Chondrocyte (in vitro differentiated cells): ENCODE data around the gene LDB3. TPM values are rescaled to one million over a fixed set of nuclear protein-coding genes. Genes with fewer than 3 reads are reported as not detected.

Source experiments
- DNase-seq: peaks from one replicate; pipeline ENCODE4 v3.0.0; 2021; ENCODE audit warnings: mixed read lengths, low spot score
- H3K27ac Mint-ChIP-seq: one replicate; pipeline ENCODE4 v1.8.0; 2021; ENCODE audit warnings: mild to moderate bottlenecking, moderate library complexity, mixed read lengths; ENCODE audit not compliant: unreplicated experiment
- H3K27me3 Mint-ChIP-seq: 2 replicates; pipeline ENCODE4 v1.8.0; 2021; ENCODE audit warnings: low read depth, mixed read lengths
- H3K36me3 Mint-ChIP-seq: 2 replicates; pipeline ENCODE4 v1.8.0; 2021; ENCODE audit warnings: low read depth, mixed read lengths
- H3K4me1 Mint-ChIP-seq: 2 replicates; pipeline ENCODE4 v1.8.0; 2021; ENCODE audit warnings: low read depth, mild to moderate bottlenecking, mixed read lengths
- H3K4me3 Mint-ChIP-seq: one replicate; pipeline ENCODE4 v1.8.0; 2021; ENCODE audit warnings: mild to moderate bottlenecking, moderate library complexity, mixed read lengths; ENCODE audit not compliant: unreplicated experiment
- H3K9me3 Mint-ChIP-seq: 2 replicates; pipeline ENCODE4 v1.8.0; 2021; ENCODE audit warnings: low read depth, mixed read lengths
- total RNA-seq: library from RNA; stranded (reverse); gene quantifications from 3 replicates; pipeline ENCODE4 v1.2.1, GENCODE V29; 2021
- TF ChIP-seq, protein P1 (sequence below): fragments of 200-600 bp; sonication (generic); IDR thresholded peaks from 2 replicates; pipeline ENCODE4 v1.5.0; 2021; ENCODE audit warnings: antibody characterized with exemption, mild to moderate bottlenecking, moderate library complexity

The LDB3 gene
- total RNA-seq, 1 donor from 2014 or later = 21.5 TPM

- Mint-ChIP-seq H3K4me1 (peaks cover 42% of the 10 kb centered on the region), H3K27me3 (no peaks in the 10 kb centered on the region), H3K27ac (no peak overlapping the region), H3K36me3 (no peaks in the 10 kb centered on the region), H3K9me3 (no peaks in the 10 kb centered on the region), H3K4me3 (no peak overlapping the region)
- DNase-seq = peak; percentile 51
- TF ChIP-seq, protein P1, sequence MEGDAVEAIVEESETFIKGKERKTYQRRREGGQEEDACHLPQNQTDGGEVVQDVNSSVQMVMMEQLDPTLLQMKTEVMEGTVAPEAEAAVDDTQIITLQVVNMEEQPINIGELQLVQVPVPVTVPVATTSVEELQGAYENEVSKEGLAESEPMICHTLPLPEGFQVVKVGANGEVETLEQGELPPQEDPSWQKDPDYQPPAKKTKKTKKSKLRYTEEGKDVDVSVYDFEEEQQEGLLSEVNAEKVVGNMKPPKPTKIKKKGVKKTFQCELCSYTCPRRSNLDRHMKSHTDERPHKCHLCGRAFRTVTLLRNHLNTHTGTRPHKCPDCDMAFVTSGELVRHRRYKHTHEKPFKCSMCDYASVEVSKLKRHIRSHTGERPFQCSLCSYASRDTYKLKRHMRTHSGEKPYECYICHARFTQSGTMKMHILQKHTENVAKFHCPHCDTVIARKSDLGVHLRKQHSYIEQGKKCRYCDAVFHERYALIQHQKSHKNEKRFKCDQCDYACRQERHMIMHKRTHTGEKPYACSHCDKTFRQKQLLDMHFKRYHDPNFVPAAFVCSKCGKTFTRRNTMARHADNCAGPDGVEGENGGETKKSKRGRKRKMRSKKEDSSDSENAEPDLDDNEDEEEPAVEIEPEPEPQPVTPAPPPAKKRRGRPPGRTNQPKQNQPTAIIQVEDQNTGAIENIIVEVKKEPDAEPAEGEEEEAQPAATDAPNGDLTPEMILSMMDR = no peak
Observed at GRCh38 chr10:86663576-86664339, 4.6 kb upstream of the LDB3 start.

DNA sequence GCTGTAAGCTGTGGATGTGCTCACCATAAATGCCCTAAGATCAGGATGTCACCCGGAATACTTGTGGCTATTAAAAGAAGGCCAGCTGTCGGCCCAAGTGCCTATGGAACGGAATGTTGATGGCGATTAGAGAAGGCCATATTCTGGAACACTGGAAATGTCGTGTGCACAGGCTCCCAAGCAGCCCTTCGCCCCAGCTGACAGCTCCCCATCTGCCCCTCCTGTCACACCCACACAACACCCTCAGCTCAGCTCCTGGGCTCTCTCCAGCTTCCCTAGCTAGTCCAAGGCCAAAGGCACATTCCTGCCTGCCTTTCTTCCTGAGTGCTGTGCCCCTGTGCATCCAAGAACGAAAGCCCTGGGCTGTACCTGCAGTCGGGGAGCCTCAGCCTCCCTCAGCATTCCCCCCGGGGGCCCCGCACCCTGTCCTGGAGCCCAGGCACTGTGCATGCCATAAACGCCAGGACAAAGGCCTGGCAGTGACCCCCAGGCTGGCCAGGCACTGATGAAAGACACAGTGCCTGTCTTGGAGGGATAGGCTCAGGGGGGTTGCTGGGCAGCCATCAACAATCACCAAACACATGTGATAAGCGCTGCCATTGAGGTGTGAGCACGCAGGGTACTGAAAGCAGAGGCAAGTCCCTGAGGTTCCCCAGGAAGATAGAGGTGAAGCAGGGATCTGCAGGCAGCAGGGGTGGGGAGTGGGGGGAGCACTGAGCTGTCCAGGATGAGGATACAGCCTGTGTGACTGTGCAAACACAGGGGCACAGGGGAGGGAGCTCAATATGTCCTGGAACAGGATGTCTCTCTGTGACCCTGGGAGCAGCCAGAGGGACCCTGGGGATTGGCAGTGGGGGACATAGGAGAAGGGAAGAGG is 3.7 kb upstream of the LDB3 start:
- TF ChIP-seq, protein P1 = no peak
- H3K27ac Mint-ChIP-seq = no peak overlapping the region
- DNase-seq = no peak
- H3K9me3 Mint-ChIP-seq = no peaks in the 10 kb centered on the region
- no peak overlapping the region for H3K4me3 Mint-ChIP-seq
- H3K27me3 Mint-ChIP-seq = no peaks in the 10 kb centered on the region
- H3K36me3 Mint-ChIP-seq = no peaks in the 10 kb centered on the region
- peaks cover 50% of the 10 kb centered on the region for H3K4me1 Mint-ChIP-seq

- TF ChIP-seq, protein P1 = no peak
Observed at GRCh38 chr10:86665218-86665607, 3.1 kb upstream of the LDB3 start.

GRCh38 chr10:86665868-86666267 is 2.4 kb upstream of the LDB3 start:
- no peaks in the 10 kb centered on the region for H3K27me3 Mint-ChIP-seq
- H3K4me3 Mint-ChIP-seq = no peak overlapping the region
- no peaks in the 10 kb centered on the region for H3K36me3 Mint-ChIP-seq
- H3K27ac Mint-ChIP-seq = no peak overlapping the region
- peaks cover 63% of the 10 kb centered on the region for H3K4me1 Mint-ChIP-seq
- no peaks in the 10 kb centered on the region for H3K9me3 Mint-ChIP-seq
- no peak for DNase-seq
- TF ChIP-seq, protein P1 = no peak

More at GRCh38 chr10:86665218-86665607, 3.1 kb upstream of the LDB3 start:
- Mint-ChIP-seq H3K27ac (no peak overlapping the region), H3K36me3 (no peaks in the 10 kb centered on the region), H3K27me3 (no peaks in the 10 kb centered on the region), H3K4me1 (peaks cover 56% of the 10 kb centered on the region), H3K9me3 (no peaks in the 10 kb centered on the region), H3K4me3 (no peak overlapping the region)
- DNase-seq = no peak

DNA sequence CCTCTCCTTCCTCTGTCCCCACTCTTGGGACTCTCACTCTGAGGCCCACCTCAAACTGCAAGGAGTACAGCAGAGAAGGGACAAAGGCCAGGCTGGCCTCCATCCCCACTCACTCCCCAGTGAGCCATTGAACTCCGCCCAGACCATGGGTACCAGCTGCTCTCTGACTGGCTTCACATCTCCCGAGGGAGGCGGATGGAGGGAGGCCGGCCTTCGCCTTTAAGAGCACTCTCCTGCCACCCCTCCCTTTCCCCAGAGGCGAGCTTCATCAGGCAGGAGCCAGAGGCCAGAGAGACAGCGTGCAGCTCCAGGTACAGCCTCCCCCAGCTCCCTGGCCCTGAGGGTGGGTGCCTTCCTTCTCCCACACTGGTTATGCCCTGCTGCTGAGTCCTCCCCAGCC is 1.8 kb upstream of the LDB3 start:
- Mint-ChIP-seq H3K36me3 (no peaks in the 10 kb centered on the region), H3K27ac (no peak overlapping the region), H3K4me1 (peaks cover 70% of the 10 kb centered on the region), H3K4me3 (no peak overlapping the region), H3K27me3 (no peaks in the 10 kb centered on the region), H3K9me3 (no peaks in the 10 kb centered on the region)
- no peak for DNase-seq
- TF ChIP-seq, protein P1 = no peak
